DND-41 (cell line): ENCODE results near the gene KRTAP1-4.
"Not testable (repeated sequence)": the region's sequence is repeated elsewhere in the genome, so short reads cannot be mapped to it uniquely, and the experiment has no call there.

ENCODE experiments used
- ATAC-seq: fragments of 200-7000 bp; cut with Tn5 transposase; 3 replicates; pipeline ENCODE4 v1.9.1; 2021; ENCODE audit warnings: low read depth; ENCODE audit not compliant: insufficient read depth
- DNase-seq: peaks from one replicate; pipeline ENCODE4 v3.0.0-alpha.2; 2020
- H2AFZ ChIP-seq: 2 replicates; pipeline ENCODE4 v1.6.0; 2012; ENCODE audit warnings: low read depth, low read length
- H3K27ac ChIP-seq: 2 replicates; pipeline ENCODE4 v1.5.1; 2012; ENCODE audit warnings: low read length, inconsistent platforms
- H3K27me3 ChIP-seq: fragments of 200-600 bp; sonication (generic); 2 replicates; pipeline ENCODE4 v1.6.0; 2012; ENCODE audit warnings: low read length, mild to moderate bottlenecking, inconsistent platforms; ENCODE audit not compliant: insufficient read depth, poor library complexity
- H3K36me3 ChIP-seq: 2 replicates; pipeline ENCODE4 v1.5.1; 2012; ENCODE audit warnings: low read length, inconsistent platforms; ENCODE audit not compliant: insufficient read depth
- H3K4me1 ChIP-seq: 2 replicates; pipeline ENCODE4 v1.5.1; 2012; ENCODE audit warnings: mild to moderate bottlenecking, low read length; ENCODE audit not compliant: insufficient read depth
- H3K4me2 ChIP-seq: 2 replicates; pipeline ENCODE4 v1.6.0; 2012; ENCODE audit warnings: mild to moderate bottlenecking, moderate library complexity, low read length, inconsistent platforms; ENCODE audit not compliant: insufficient read depth
- H3K4me3 ChIP-seq, 2 experiments: fragments of 200-600 bp in 1 of 2; shearing (Covaris generic) in 1 of 2; 2 replicates each; pipeline ENCODE4 v1.5.1; 2012 to 2016; ENCODE audit warnings: inconsistent platforms in 2 of 2, low read length in 2 of 2, mild to moderate bottlenecking in 2 of 2, low read depth in 1 of 2, moderate library complexity in 1 of 2
- H3K79me2 ChIP-seq: 2 replicates; pipeline ENCODE4 v1.6.0; 2012; ENCODE audit warnings: low read length, inconsistent platforms; ENCODE audit not compliant: insufficient read depth
- H3K9ac ChIP-seq: 2 replicates; pipeline ENCODE4 v1.6.0; 2012; ENCODE audit warnings: low read depth, mild to moderate bottlenecking, inconsistent platforms, low read length, moderate library complexity
- H3K9me3 ChIP-seq: 2 replicates; pipeline ENCODE4 v1.5.1; 2012; ENCODE audit warnings: low read length, moderate library complexity, mild to moderate bottlenecking, inconsistent platforms; ENCODE audit not compliant: insufficient read depth, severe bottlenecking
- H4K20me1 ChIP-seq: 2 replicates; pipeline ENCODE4 v1.6.0; 2012; ENCODE audit warnings: low read length; ENCODE audit not compliant: insufficient read depth
- EZH2 ChIP-seq: IDR thresholded peaks from 3 replicates; pipeline ENCODE4 v1.6.1; 2012; ENCODE audit warnings: borderline replicate concordance, low read depth, mild to moderate bottlenecking, moderate library complexity, low read length, inconsistent platforms; ENCODE audit not compliant: severe bottlenecking
- TF ChIP-seq, protein P1 (sequence below): IDR thresholded peaks from 2 replicates; pipeline ENCODE4 v1.5.1; 2012; ENCODE audit warnings: borderline replicate concordance, low read length, moderate library complexity, mild to moderate bottlenecking; ENCODE audit not compliant: poor library complexity, severe bottlenecking; ENCODE audit errors: extremely low read depth

The KRTAP1-4 gene

GRCh38 chr17:41061964-41062363 lies 32.0 kb upstream of the KRTAP1-4 start:
- H3K4me2 ChIP-seq = no peak overlapping the region
- H3K9ac ChIP-seq = no peak overlapping the region
- DNase-seq = no peak

DNA sequence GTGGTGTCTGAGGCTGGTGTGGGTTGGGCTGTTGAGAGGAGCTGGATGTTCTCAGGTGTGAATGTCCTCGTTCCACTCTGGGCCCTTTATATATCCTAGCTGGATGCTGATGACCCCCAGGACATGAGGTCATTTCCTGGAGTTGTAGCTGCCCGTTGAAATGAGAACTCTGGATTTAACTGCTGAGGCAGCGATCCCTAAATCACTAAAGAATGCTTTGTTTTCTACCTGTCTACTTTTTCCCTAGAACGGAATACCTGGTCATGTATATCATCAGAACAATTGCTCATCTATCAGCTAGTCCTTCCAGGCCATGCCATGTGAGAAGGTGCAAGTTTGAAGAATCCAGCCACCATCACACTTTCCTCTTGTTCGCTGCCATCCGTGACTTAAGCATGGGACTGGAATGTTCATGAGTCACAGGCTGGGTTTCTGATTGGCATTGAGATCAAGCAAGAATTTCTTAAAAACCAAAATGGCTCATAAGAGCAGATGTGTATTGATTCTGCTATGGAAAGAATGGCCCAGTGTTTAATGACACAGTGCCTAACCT lies 30.1 kb upstream of the KRTAP1-4 start, which contains the start of gene KRTAP2-3:
KRTAP2-3 (minus strand) TSS at position 63 of the 553 bp plus-strand sequence. CDS start 64 bp downstream, outside the sequence.
- H3K9ac ChIP-seq = no peak within 1 kb of the TSS
- H4K20me1 ChIP-seq = no peaks in the 10 kb centered on the region
- no peak within 1 kb of the TSS for H2AFZ ChIP-seq
- no peak within 1 kb of the TSS for H3K27ac ChIP-seq
- TF ChIP-seq, protein P1, sequence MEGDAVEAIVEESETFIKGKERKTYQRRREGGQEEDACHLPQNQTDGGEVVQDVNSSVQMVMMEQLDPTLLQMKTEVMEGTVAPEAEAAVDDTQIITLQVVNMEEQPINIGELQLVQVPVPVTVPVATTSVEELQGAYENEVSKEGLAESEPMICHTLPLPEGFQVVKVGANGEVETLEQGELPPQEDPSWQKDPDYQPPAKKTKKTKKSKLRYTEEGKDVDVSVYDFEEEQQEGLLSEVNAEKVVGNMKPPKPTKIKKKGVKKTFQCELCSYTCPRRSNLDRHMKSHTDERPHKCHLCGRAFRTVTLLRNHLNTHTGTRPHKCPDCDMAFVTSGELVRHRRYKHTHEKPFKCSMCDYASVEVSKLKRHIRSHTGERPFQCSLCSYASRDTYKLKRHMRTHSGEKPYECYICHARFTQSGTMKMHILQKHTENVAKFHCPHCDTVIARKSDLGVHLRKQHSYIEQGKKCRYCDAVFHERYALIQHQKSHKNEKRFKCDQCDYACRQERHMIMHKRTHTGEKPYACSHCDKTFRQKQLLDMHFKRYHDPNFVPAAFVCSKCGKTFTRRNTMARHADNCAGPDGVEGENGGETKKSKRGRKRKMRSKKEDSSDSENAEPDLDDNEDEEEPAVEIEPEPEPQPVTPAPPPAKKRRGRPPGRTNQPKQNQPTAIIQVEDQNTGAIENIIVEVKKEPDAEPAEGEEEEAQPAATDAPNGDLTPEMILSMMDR = no peak
- TF ChIP-seq EZH2 = no peak
- no peak within 1 kb of the TSS for H3K4me3 ChIP-seq
- no peaks in the 10 kb centered on the region for H3K27me3 ChIP-seq
- H3K4me2 ChIP-seq = no peak within 1 kb of the TSS
- DNase-seq (no peak), ATAC-seq (no peak)
- no peaks in the 10 kb centered on the region for H3K36me3 ChIP-seq
- no peaks in the 10 kb centered on the region for H3K9me3 ChIP-seq
- H3K4me1 ChIP-seq = no peaks in the 10 kb centered on the region
- no peaks in the 10 kb centered on the region for H3K79me2 ChIP-seq

More at GRCh38 chr17:41061964-41062363, 32.0 kb upstream of the KRTAP1-4 start:
- no peaks in the 10 kb centered on the region for H3K27me3 ChIP-seq
- H3K27ac ChIP-seq = no peak overlapping the region
- no peak overlapping the region for H2AFZ ChIP-seq
- no peaks in the 10 kb centered on the region for H3K4me1 ChIP-seq
- H4K20me1 ChIP-seq = no peaks in the 10 kb centered on the region
- H3K36me3 ChIP-seq = no peaks in the 10 kb centered on the region
- no peaks in the 10 kb centered on the region for H3K79me2 ChIP-seq
- H3K4me3 ChIP-seq = no peak overlapping the region
- TF ChIP-seq, protein P1 = no peak
- TF ChIP-seq EZH2 = no peak
- H3K9me3 ChIP-seq = no peaks in the 10 kb centered on the region
- ATAC-seq = no peak

GRCh38 chr17:41059276-41060051 lies 29.5 kb upstream of the KRTAP1-4 start:
- H3K27ac ChIP-seq, H3K4me1 ChIP-seq, H3K9ac ChIP-seq: not testable (repeated sequence)

GRCh38 chr17:41058741-41059140 lies 28.7 kb upstream of the KRTAP1-4 start:
- Histone ChIP-seq H3K27me3 (peaks cover 3% of the 10 kb centered on the region), H3K4me1 (no peaks in the 10 kb centered on the region), H3K79me2 (no peaks in the 10 kb centered on the region), H3K36me3 (no peaks in the 10 kb centered on the region), H2AFZ (no peak overlapping the region), H3K27ac (no peak overlapping the region), H3K9ac (no peak overlapping the region), H3K4me3 (no peak overlapping the region), H4K20me1 (no peaks in the 10 kb centered on the region), H3K4me2 (no peak overlapping the region), H3K9me3 (no peaks in the 10 kb centered on the region)
- ATAC-seq (no peak), DNase-seq (no peak)
- TF ChIP-seq EZH2 = no peak
- TF ChIP-seq, protein P1 = no peak

More at GRCh38 chr17:41059276-41060051, 29.5 kb upstream of the KRTAP1-4 start:
- not testable (repeated sequence) for H3K4me3 ChIP-seq, H3K4me2 ChIP-seq, H3K36me3 ChIP-seq, H3K79me2 ChIP-seq, H3K27me3 ChIP-seq, H3K9me3 ChIP-seq, H4K20me1 ChIP-seq, DNase-seq, H2AFZ ChIP-seq, ATAC-seq
